CD4-positive, alpha-beta T cell treated with Interleukin-4 for 1 hour (primary cell): Measurements from ENCODE around the gene RBMXL3.
"Not testable (repeated sequence)": the region's sequence is repeated elsewhere in the genome, so short reads cannot be mapped to it uniquely, and the experiment has no call there.

ENCODE experiments used
- DNase-seq, 2 donors: peaks; one replicate each; pipeline ENCODE4 v3.0.0-alpha.2; 2020 to 2022

RBMXL3 gene

DNA sequence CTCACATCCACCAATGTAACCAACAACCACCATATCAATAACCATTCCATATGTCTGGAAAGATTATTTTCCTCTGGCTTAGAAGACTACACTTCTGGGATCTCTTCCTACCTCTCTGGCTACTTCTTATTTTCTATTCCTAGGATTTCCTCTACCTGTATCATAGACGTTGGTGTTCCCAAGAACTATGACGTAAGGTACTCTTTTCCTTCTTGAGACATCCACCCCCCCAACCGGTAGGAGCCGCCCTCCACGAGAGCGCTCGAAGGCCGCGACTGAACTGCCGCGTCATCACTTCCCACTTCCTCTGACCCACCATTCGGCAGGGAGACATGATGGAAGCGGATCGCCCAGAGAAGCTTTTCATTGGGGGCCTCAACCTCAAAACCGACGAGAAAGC lies at the start of gene RBMXL3:
Gene RBMXL3 (plus strand): TSS at position 301 of the 400 bp plus-strand sequence. CDS start 32 bp downstream, at position 333.
- DNase-seq = no peak

DNA sequence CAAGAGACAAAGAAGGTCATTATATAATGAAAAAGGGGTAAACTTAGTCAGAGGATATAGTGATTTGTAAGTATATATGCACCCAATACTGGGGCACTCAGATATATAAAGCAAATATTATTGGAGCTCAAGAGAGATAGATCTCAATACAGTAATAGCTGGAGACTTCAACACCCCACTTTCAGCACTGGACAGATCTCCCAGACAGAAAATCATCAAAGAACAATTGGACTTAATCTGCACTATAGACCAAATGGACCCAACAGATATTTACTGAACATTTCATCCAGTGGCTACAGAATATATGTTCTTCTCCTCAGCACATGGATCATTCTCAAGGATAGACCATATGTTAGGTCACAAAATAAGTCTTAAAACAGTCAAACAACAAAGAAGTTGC lies 47.2 kb upstream of the RBMXL3 start:
- no peak for DNase-seq

DNA sequence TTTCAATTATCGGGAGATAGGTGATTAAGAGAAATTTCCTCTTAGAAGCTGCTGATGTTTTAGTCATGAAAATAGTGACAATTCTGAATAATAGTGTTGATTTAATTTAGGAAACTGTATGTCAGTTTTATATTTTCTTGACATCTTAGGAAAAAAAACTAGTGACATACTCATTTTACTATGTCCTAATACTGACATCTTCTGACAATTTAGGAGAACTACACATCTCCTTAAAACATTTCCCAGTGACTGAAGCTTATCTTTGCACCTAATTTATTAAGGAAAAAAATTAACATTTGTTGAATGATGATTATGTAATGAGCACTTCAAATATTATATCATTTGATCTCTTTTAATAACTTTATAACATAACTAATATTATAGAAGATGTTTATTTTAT lies 42.0 kb upstream of the RBMXL3 start:
- DNase-seq = no peak

DNA sequence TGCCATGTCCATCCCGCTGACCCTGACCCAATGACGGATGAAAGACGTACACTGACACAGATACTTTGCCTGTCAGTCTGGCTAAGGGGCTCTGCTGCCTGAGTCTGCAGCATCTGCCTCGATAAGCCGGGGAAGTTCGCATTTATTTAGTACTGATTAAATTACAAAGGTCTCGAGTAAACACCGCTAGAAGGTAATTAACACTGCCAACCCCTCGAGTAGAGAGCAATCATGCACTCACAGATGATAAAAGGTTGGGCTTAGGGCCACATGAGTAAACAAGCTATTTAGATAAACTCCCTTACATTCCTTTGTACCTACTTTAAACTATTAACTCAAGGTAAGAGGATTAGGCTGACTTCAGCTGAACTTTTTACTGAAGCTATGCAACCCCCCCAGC lies 16.0 kb upstream of the RBMXL3 start:
- DNase-seq = no peak

DNA sequence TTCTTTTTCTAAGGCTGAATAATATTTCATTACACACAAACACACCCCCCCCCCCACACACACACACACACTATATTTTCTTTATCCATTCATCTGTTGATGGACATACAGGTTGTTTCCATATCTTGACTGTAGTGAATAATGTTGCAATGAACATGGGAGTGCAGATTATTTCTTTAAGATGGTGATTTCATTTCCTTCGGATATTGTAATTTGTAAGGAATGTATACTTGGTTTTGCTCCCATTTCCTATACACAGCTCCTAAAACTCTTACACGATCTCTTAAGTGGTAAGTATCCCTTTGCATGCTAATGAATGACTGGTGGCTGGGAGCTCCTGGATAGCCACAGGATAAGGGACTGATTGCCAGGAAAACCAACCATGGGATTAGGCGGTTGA lies 14.7 kb upstream of the RBMXL3 start:
- DNase-seq = no peak

DNA sequence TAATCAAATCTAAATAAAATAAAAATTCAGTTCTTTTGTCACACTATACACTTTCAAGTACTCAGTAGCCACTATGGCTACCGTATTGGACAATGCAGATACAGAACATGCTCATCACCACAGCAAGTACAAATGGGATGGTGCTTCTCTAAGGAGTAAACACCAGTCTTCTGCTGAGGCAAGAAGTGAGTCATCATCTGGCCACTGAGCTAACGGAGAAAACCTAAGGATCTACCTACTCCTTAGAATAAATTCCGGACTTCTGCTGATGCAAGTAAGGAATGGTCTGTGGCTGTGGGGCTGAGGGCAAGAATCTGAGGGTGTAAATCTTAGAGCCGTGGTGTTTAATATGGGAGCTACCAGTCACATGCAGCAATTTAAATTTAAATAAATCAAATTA lies 11.3 kb upstream of the RBMXL3 start:
- DNase-seq = no peak

DNA sequence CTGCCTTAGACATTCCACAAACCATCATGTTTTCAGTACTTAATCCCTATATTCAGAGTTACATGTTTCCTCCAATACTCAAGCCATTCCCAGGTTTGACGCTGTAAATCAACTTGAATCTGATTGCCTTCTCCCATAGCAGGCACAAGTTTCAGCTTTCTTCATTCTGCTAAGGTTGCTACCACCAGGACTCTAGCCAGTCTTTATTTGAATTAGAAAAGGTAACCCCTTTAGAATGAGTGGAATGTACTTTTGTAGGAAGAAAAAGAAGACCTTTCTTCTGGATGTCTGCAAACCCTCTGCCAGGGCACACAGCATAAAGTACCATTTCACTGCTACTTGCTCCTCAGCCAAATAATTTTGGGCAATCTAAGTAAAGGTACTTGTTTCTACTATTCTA lies 10.7 kb upstream of the RBMXL3 start:
- DNase-seq = no peak

DNA sequence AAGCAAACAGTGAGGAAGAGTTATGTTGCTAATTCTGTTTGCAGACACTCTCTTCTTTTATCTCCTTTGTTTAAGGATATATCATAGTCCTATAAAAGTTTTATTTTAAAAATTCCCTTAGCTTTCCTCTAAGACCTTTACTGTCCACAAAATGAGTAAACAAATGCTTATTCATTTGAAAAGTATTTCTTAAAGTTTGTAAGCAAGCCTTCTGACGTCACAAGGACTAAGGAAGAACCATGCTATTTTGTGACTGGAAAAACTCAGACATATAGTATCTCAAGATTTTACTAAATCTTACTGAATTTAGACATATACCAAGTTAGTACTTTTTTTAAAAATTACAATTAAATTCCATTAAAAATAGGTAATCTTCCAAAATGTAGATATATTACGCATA lies 5.2 kb upstream of the RBMXL3 start:
- no peak for DNase-seq

DNA sequence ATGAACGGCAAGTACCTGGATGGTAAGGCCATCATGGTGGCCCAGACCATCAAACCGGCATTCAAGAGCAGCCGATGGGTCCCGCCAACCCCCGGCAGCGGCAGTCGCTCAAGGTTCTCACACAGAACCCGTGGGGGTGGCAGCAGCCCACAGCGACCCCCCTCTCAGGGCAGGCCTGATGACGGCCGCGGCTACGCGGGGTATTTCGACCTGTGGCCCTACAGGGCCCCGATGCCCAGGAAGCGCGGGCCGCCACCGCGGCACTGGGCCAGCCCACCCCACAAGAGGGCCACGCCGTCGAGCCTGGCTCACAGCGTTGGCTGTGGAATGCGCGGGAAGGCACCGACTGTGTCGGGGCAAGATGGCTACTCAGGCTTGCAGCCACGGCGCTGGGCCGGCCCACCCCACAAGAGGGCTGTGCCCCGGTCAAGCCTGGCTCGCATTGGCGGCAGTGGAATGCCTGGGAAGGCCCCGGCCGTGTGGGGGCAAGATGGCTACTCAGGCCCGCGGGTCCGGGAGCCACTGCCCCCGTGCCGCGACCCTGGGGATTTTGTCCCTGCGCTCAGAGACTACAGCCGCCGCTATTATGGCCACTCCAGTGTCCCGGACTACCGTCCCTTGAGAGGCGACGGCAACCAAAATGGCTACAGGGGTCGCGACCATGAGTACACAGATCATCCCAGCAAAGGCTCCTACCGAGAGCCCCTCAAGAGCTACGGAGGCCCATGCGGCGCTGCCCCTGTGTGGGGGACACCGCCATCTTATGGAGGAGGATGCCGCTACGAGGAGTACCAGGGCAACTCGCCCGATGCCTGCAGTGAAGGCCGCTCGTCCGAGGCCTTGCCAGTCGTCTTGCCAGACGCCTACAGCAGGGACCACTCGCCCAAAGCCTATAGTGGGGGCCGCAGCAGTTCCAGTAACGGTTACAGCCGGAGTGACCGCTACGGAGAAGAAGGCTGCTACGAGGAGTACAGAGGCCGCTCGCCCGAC lies 731 bp downstream of the RBMXL3 start:
- DNase-seq = no peak

DNA sequence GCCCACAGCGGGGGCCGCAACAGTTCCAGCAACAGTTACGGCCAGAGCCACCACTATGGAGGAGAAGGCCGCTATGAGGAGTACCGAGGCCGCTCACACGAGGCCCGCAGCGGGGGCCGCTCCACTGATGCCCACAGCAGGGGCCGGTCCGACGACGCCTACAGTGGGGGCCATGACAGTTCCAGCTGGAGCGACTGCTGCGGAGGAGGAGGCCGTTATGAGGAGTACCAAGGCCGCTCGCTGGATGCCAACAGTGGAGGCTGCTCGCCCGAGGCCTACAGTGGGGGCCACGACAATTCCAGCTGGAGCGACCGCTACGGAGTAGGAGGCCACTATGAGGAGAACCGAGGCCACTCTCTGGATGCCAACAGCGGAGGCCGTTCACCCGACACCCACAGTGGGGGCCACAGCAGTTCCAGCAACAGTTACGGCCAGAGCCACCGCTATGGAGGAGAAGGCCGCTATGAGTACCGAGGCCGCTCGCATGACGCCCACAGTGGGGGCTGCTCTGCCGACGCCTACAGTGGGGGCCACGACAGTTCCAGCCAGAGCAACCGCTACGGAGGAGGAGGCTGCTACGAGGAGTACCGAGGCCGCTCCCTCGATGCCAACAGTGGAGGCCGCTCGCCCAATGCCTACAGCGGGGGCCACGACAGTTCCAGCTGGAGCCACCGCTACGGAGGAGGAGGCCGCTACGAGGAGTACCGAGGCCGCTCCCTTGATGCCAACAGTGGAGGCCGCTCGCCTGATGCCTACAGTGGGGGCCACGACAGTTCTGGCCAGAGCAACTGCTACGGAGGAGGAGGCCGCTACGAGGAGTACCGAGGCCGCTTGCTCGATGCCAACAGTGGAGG lies 1.7 kb downstream of the RBMXL3 start:
- no peak for DNase-seq

DNA sequence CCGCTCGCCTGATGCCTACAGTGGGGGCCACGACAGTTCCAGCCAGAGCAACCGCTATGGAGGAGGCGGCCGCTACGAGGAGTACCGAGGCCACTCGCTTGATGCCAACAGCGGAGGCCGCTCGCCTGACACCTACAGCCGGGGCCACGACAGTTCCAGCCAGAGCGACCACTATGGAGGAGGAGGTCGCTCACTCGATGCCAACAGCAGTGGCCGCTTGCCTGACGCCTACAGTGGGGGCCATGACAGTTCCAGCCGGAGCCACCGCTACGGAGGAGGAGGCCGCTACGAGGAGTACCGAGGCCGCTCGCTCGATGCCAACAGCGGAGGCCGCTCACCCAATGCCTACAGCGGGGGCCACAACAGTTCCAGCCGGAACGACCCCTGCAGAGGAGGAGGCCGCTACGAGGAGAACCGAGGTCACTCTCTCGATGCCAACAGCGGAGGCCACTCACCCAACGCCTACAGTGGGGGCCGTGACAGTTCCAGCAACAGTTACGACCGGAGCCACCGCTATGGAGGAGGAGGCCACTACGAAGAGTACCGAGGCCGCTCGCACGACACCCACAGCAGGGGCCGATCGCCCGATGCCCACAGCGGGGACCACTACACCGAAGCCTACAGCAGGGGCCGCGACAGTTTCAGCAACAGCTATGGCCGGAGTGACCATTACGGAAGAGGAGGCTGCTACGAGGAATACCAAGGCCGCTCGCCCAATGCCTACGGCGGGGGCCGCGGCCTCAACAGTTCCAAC lies 2.5 kb downstream of the RBMXL3 start:
- DNase-seq = no peak

DNA sequence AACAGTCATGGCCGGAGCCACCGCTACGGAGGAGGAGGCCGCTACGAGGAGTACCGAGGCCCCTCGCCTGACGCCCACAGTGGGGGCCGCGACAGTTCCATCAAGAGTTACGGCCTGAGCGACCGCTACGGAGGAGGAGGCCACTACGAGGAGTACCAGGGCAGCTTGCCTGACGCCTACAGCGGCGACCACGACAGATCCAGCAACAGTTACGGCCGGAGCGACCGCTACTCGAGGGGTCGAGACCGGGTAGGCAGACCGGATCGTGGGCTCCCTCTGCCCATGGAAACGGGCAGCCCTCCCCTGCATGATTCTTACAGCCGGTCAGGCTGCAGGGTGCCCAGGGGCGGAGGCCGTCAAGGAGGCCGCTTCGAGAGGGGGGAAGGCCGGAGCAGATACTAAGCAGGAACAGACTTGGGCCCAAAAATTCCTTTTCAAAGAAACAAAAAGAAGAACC lies 3.1 kb downstream of the RBMXL3 start:
- DNase-seq = no peak

DNA sequence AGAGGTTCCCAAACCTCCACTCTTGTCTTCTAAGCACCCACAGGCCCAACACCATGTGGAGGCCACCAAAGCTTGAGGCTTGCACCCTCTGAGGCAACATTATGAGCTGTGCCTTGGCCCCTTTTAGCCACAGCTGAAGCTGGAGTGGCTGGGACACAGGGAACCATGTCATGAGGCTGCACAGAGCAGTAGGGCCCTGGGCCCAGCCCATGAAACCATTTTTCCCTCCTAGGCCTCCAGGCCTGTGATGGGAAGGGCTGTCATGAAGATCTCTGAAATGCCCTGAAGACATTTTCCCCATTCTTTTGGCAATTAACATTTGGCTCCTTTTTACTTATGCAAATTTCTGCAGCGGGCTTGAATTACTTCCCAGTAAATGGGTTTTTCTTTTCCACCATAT lies 14.8 kb downstream of the RBMXL3 start:
- no peak for DNase-seq

DNA sequence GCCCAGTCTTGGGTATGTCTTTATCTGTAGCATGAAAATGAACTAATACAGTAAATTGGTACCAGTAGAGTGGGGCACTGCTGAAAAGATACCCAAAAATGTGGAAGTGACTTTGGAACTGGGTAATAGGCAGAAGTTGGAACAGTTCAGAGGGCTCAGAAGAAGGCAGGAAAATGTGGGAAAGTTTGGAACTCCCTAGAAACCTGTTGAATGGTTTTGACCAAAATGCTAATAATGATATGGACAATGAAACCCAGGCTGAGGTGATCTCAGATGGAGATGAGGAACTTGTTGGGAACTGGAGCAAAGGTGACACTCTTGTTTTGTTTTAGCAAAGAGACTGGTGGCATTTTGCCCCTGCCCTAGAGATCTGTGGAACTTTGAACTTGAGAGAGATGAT lies 20.3 kb downstream of the RBMXL3 start:
- not testable (repeated sequence) for DNase-seq

DNA sequence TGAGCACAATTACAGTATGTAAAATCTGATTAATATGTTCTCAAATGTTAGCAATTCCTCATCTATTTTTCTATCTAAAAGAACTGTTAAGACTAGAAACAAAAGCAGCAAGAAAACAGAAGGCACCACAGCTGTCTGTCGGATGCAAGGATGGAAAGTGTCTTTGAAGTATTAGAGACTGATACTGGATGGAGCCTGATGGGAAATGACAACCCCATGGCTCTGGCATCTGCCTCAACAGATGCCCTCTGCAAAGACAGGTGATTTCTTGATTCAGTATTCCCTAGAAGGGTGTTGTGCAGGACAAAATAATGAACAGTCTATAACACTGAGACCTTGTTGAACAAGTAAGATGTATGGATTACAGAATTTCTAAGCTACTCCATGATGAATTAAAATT lies 24.9 kb downstream of the RBMXL3 start:
- no peak for DNase-seq

DNA sequence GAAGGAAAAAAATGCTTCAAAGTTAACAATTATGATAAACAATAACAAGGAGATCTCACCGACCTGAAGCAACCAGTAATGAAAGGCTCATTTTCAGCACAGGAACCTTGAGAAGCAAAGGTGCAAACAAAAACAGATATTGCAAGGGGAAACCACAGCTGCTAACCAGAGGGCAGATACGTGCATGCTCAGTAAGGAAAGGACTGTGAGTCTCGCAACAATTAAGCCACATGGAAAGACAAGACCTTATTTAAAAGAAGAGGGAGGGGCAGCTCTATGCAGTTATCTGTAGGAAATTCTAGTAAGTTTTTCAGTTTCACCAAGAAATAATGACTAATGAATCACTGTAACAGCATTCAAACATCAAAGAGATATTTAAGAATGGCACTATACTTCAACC lies 25.4 kb downstream of the RBMXL3 start:
- DNase-seq = no peak

DNA sequence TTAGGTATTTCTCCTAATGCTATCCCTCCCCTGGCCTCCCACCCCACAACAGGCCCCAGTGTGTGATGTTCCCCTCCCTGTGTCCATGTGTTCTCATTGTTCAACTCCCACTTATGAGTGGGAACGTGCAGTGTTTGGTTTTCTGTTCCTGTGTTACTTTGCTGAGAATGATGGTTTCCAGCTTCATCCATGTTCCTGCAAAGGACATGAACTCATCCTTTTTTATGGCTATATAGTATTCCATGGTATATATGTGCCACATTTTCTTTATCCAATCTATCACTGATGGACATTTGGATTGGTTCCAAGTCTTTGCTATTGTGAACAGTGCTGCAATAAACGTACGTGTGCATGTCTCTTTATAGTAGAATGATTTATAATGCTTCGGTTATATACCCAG lies 28.1 kb downstream of the RBMXL3 start:
- not testable (repeated sequence) for DNase-seq

DNA sequence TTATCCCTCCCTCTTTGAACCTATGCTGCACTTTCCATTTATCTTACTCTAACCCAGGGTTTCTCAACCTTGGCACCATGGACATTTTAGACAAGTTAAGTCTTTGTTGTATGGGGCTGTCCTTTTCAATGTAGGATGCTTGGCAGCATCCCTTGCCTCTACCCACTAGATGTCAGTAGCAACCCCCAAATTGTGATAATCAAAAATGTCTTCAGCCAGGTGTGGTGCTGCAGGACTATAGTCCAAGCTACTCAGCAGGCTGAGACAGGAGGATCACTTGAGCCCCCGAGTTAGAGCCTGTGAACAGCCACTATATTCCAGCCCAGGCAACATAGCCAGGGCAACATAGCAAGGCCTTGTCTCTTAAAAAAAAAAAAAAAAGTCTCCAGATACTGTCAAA lies 37.7 kb downstream of the RBMXL3 start:
- no peak for DNase-seq

DNA sequence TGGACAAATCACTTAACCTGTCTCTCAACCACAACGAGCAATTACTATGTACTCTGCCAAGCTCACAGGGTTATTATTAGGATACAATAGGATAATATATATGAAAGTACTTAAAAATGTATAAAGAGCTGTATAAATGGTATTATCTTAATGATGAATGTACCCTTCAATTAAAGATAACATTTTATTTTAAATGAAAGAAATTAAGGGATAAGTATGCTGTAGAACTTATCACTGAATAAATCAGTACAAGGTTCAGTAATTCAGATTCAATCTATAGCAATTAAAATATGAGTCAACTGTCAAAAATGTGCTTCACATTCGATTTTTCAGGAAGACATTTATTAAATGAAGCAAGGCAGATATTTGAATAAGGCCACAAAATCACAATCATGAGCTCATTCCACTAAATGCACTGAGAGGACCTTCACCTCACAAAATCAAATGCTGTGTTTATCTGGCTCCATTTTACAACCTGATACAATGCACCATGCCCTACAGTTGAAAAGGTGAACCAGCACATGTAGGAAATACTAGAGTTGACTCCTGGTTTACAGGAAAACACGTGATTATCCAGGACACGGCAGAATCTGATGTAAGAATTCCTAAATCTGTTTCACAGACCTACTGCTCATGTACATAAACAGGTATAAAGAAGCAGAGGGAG lies 40.3 kb downstream of the RBMXL3 start:
- DNase-seq = no peak

DNA sequence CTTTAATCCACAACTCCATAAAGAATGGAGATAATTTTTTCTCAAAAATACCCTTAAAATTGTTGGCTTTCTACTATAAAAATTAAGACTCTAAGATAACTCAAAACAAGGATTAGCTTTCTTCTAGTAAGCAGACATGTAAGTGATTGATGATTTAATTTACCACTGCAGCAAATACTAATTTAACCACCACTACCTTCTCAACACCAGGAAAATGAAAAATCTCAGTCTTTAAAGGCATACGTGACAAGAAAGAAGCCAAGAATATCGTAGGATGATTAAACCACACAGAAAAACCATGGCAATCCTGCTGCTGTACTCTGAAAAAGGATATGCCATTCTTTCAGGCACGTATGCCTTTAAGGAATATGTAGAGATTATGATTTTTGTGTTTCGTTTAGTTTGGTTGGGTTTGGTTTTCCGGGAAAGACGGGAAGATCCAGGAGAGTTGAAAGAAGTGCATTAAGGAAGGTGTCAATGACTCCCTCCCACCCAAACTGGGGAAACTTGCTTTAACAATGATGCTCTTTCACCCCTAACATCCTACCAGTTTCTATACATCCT lies 43.8 kb downstream of the RBMXL3 start:
- no peak for DNase-seq

DNA sequence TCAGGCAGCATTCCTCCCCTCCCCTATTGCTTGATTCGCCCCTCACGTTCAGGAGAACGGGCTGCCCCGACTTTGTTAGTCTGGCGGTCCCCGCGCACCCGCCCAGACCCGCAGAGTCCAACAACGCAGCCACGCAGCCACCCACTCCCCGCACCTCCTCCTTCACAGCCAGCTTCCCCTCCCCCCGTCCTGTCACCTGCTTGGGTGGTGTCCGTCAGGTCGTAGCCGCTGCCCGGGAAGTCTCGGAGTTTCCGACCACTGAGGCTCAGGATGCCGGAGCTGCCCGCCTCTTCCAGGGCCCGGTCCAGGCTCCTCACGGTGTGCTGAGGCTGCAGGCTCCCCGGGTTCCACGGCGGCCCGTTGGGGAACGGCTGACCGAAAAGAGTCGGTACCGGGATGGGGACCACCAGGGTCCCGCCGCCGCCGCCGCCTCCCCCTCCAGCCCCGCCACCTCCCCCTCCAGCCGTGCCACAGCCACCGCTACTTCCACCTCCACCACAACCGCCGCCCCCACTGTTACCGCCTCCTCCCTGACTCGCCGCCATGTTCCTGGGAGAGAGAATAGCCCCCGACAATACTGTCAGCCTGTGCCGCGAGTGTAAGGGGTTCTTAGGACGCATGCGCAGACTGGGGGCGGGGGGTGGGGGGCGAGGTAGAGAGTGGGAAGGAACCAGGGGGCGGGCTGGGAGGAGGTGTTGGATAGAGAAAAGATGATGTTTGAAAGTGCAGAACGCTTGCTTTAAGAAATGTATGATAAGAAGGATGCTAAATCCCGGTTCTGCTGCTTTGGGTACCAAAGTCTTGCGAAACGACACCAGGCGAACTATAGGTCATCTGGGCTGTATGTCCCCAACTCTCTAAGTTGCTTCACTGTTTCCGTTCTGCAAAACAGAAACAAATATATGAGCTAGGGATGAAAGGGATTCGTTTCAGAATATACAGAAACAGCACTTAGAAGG lies 44.6 kb downstream of the RBMXL3 start, which contains the start of gene LRCH2:
Gene LRCH2 (minus strand): TSS at position 600 of the 959 bp plus-strand sequence. CDS start 55 bp downstream, at position 545.
- DNase-seq = no peak
